Kidney (tissue), 14 donors: ENCODE measurements around the gene CCDC8. TPM values are rescaled to one million over a fixed set of nuclear protein-coding genes. Genes with fewer than 3 reads are reported as not detected.
"Not testable (repeated sequence)": the region's sequence is repeated elsewhere in the genome, so short reads cannot be mapped to it uniquely, and the experiment has no call there.

Source experiments
- DNase-seq, 5 donors: peaks; one replicate each; pipeline ENCODE4 v3.0.0-alpha.2; 2013 to 2020
- FAIRE-seq: peaks from 2 replicates; lab custom pipeline; 2012; peaks lifted over from hg19 to GRCh38; lab: Jason Lieb, UNC
- H3K27ac ChIP-seq, 2 donors: one replicate each; pipeline ENCODE4 v1.7.0; 2013; ENCODE audit warnings: low read depth in 2 of 2, low read length in 2 of 2, inconsistent platforms in 1 of 2
- H3K27me3 ChIP-seq: one replicate; pipeline ENCODE4 v1.7.1; 2013; ENCODE audit warnings: low read length, inconsistent platforms; ENCODE audit not compliant: control insufficient read depth, insufficient read depth
- H3K36me3 ChIP-seq, 3 donors: one replicate each; pipeline versions ENCODE4 v1.7.0 to v1.7.1; 2013; ENCODE audit warnings: low read length in 3 of 3, control low read depth in 1 of 3, inconsistent platforms in 1 of 3; ENCODE audit not compliant: insufficient read depth in 3 of 3, control insufficient read depth in 2 of 3
- H3K4me1 ChIP-seq, 3 donors: one replicate each; pipeline versions ENCODE4 v1.7.0 to v1.7.1; 2013; ENCODE audit warnings: low read length in 3 of 3, inconsistent platforms in 1 of 3, low read depth in 1 of 3; ENCODE audit not compliant: control insufficient read depth in 2 of 3, insufficient read depth in 2 of 3
- H3K4me3 ChIP-seq, 3 donors: one replicate each; pipeline versions ENCODE4 v1.7.0 to v1.8.1; 2013; ENCODE audit warnings: low read length in 3 of 3, control low read depth in 1 of 3, inconsistent platforms in 1 of 3
- H3K9ac ChIP-seq, 3 donors: one replicate each; pipeline versions ENCODE4 v1.7.0 to v1.7.1; 2013; ENCODE audit warnings: low read length in 3 of 3, control low read depth in 1 of 3, inconsistent platforms in 1 of 3
- H3K9me3 ChIP-seq, 3 donors: one replicate each; pipeline versions ENCODE4 v1.7.0 to v1.7.1; 2013; ENCODE audit warnings: low read length in 3 of 3, control low read depth in 1 of 3, inconsistent platforms in 1 of 3; ENCODE audit not compliant: control insufficient read depth in 2 of 3, insufficient read depth in 1 of 3
- intact Hi-C: fragments of 100-400 bp; cut with DNase I; formaldehyde crosslinking; loops from one replicate; pipeline ENCODE4 v1.11.1; 2022
- polyA plus RNA-seq: library from polyadenylated mRNA; stranded (reverse); fragments of 350-450 nt; fragmentation: Illumina TruSeq; extraction: RNeasy Lipid Tissue Mini Kit (QIAGEN cat#74804); gene quantifications from one replicate; pipeline ENCODE4 v1.2.3, GENCODE V29; 2014; ENCODE audit warnings: low read depth, low replicate concordance; ENCODE audit not compliant: insufficient read depth
- total RNA-seq: library from RNA; stranded (reverse); fragmentation: NEBNext Ultra II Directional; extraction: Animal tissue kit (Norgen Biotek cat#: 25700); gene quantifications from one replicate; pipeline ENCODE4 v1.2.1, GENCODE V29; 2021
- TF ChIP-seq, protein P1 (sequence below): IDR thresholded peaks from 3 replicates; pipeline ENCODE4 v1.5.1; 2012; ENCODE audit warnings: mild to moderate bottlenecking, moderate library complexity, borderline replicate concordance; ENCODE audit not compliant: insufficient read depth; ENCODE audit errors: extremely low read depth
- donor health status: control.
- donor health status: control.
- donor health status: control.
- donor health status: control.
- donor health status: control.
- donor health status: DM: yes; HTN: yes; CAD: no.
- donor health status: Normal renal cell carcinoma (clear cell type).

CCDC8 gene
- total and polyA plus RNA-seq, 2 donors from 2014 or later, result 18.9 to 21.0 TPM

DNA sequence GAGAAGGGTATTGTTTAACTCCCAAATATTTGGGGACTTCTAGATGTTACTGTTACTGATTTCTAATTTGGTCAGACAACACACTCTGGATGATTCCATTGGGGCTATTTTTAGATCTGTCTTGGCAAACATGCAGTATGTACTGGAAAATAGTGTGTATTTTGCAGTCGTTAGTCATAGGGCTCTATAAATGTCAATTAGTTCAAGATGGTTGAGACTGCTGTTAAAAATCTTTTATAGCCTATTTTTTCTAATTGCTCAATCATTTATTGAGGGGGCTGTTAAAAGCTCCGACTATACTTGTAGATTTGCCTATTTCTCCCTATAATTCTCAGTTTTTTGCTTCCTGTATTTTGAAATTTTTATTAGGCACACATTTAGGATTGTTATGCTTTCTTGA lies 35.1 kb downstream of the CCDC8 start:
- peak overlapping the region in 1 of 2 donors; percentile 67 for H3K27ac ChIP-seq
- peak; percentile 84 for FAIRE-seq
- peak overlapping the region in 1 of 3 donors; percentile 41 for H3K9ac ChIP-seq
- TF ChIP-seq, protein P1, sequence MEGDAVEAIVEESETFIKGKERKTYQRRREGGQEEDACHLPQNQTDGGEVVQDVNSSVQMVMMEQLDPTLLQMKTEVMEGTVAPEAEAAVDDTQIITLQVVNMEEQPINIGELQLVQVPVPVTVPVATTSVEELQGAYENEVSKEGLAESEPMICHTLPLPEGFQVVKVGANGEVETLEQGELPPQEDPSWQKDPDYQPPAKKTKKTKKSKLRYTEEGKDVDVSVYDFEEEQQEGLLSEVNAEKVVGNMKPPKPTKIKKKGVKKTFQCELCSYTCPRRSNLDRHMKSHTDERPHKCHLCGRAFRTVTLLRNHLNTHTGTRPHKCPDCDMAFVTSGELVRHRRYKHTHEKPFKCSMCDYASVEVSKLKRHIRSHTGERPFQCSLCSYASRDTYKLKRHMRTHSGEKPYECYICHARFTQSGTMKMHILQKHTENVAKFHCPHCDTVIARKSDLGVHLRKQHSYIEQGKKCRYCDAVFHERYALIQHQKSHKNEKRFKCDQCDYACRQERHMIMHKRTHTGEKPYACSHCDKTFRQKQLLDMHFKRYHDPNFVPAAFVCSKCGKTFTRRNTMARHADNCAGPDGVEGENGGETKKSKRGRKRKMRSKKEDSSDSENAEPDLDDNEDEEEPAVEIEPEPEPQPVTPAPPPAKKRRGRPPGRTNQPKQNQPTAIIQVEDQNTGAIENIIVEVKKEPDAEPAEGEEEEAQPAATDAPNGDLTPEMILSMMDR, result no peak
- H3K27me3 ChIP-seq, result no peaks in the 10 kb centered on the region
- no peaks in the 10 kb centered on the region for H3K9me3 ChIP-seq
- H3K4me3 ChIP-seq, result no peak overlapping the region
- peaks cover 3 to 26% (median 15%) of the 10 kb centered on the region in 3 donors for H3K36me3 ChIP-seq
- peak in 1 of 5 donors; percentile 76 for DNase-seq
- peaks cover 0 to 13% (median 0%) of the 10 kb centered on the region in 3 donors for H3K4me1 ChIP-seq
- intact Hi-C loops, result no loop called here

GRCh38 chr19:46376241-46377153 lies 36.9 kb downstream of the CCDC8 start:
- peaks cover 3 to 19% (median 15%) of the 10 kb centered on the region in 3 donors for H3K36me3 ChIP-seq
- H3K27me3 ChIP-seq, result no peaks in the 10 kb centered on the region
- no peak overlapping the region for H3K4me3 ChIP-seq
- peak in 1 of 5 donors; percentile 57 for DNase-seq
- intact Hi-C loops, result no loop called here
- H3K27ac ChIP-seq, result no peak overlapping the region
- no peaks in the 10 kb centered on the region for H3K9me3 ChIP-seq
- H3K9ac ChIP-seq, result no peak overlapping the region
- FAIRE-seq, result no peak
- TF ChIP-seq, protein P1, result no peak
- H3K4me1 ChIP-seq, result peaks cover 0 to 20% (median 1%) of the 10 kb centered on the region in 3 donors

DNA sequence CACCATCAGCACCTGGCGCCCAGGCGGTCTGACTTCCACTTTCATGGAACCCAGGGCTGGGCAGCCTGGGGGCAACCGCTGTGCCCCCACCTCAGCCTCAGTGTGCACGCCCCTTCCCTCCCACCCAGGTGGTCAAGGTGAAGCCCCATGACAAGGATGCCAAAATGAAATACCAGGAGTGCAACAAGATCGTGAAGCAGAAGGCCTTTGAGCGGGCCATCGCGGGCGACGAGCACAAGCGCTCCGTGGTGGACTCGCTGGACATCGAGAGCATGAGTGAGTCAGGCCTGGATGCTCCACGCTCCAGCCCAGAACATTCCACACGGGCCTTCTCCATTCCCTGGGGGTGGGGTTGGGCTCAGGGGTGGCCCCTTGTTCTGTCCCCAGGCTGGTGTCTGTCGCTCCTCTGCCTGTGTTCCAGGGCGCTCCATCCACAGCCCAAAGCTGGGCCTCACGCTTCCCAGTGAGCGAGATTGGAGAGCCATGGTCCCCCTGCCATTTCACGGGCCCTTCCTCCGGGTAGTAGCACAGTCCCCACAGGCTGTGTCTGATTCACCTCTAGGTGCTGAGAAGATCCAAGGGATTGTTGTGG lies 37.8 kb downstream of the CCDC8 start:
- intact Hi-C loops, H3K4me3 ChIP-seq, H3K9ac ChIP-seq, FAIRE-seq, H3K27ac ChIP-seq, H3K27me3 ChIP-seq, H3K9me3 ChIP-seq, DNase-seq: not testable (repeated sequence)
- Histone ChIP-seq H3K4me1 (peaks cover 0 to 24% (median 5%) of the 10 kb centered on the region in 3 donors), H3K36me3 (peaks cover 0 to 15% (median 15%) of the 10 kb centered on the region in 3 donors)
